ENCODE data around the gene SCGB1D2.

GRCh38 chr11:62264004-62264403 is 22.0 kb downstream of the SCGB1D2 start:
- no peak for TF ChIP-seq CTCF (IDR thresholded peaks at IDR 0.05)
- TF ChIP-seq EP300 (IDR thresholded peaks at IDR 0.05) = no peak
